Stimulated activated CD8-positive, alpha-beta memory T cell treated with anti-CD3 and anti-CD28 coated beads, Interleukin-15, amount 100 ng/mL, for 24 hours (primary cell): ENCODE measurements around the gene CMC2.

Source experiments
- DNase-seq: peaks from one replicate; pipeline ENCODE4 v3.0.0-alpha.2; 2020; ENCODE audit warnings: low read depth

CMC2 gene

GRCh38 chr16:81001330-81001729 is 5.4 kb downstream of the CMC2 start:
- no peak for DNase-seq

GRCh38 chr16:81000873-81001272 is 5.8 kb downstream of the CMC2 start:
- DNase-seq: no peak

GRCh38 chr16:80997964-80998620 is 8.6 kb downstream of the CMC2 start:
- no peak for DNase-seq

- no peak for DNase-seq
Observed at GRCh38 chr16:80997139-80997798, 9.4 kb downstream of the CMC2 start.

GRCh38 chr16:80996688-80997138 is 10.0 kb downstream of the CMC2 start:
- DNase-seq: no peak

- no peak for DNase-seq
Observed at GRCh38 chr16:80994451-80994850, 12.2 kb downstream of the CMC2 start.

- DNase-seq: no peak
Observed at GRCh38 chr16:80993834-80994233, 12.9 kb downstream of the CMC2 start.

- DNase-seq: no peak
Observed at GRCh38 chr16:80993307-80993706, 13.4 kb downstream of the CMC2 start.

- no peak for DNase-seq
Observed at GRCh38 chr16:80992676-80993293, 13.9 kb downstream of the CMC2 start.

- no peak for DNase-seq
Observed at GRCh38 chr16:80991792-80992430, 14.8 kb downstream of the CMC2 start.

- no peak for DNase-seq
Observed at GRCh38 chr16:80990978-80991377, 15.7 kb downstream of the CMC2 start.

GRCh38 chr16:80990577-80990976 is 16.1 kb downstream of the CMC2 start:
- no peak for DNase-seq

GRCh38 chr16:80989801-80990200 is 16.9 kb downstream of the CMC2 start:
- DNase-seq: no peak

- DNase-seq: no peak
Observed at GRCh38 chr16:80988756-80989155, 17.9 kb downstream of the CMC2 start.

GRCh38 chr16:80986557-80986956 is 20.1 kb downstream of the CMC2 start:
- DNase-seq: no peak

GRCh38 chr16:80985611-80986010 is 21.1 kb downstream of the CMC2 start:
- no peak for DNase-seq

- DNase-seq: no peak
Observed at GRCh38 chr16:80984124-80984892, 22.4 kb downstream of the CMC2 start.

GRCh38 chr16:80982646-80983045 is 24.0 kb downstream of the CMC2 start:
- DNase-seq: no peak

- no peak for DNase-seq
Observed at GRCh38 chr16:80981103-80981502, 25.6 kb downstream of the CMC2 start.

GRCh38 chr16:80976946-80977345 is 29.7 kb downstream of the CMC2 start:
- DNase-seq: no peak

GRCh38 chr16:80974649-80975376 is 31.9 kb downstream of the CMC2 start:
- DNase-seq: no peak
